AG10803 (cell line): ENCODE results near the gene DTNB.
"Not testable (repeated sequence)": the region's sequence is repeated elsewhere in the genome, so short reads cannot be mapped to it uniquely, and the experiment has no call there.

ENCODE experiments used
- DNase-seq: peaks from one replicate; pipeline ENCODE4 v3.0.0; 2010; ENCODE audit warnings: low read depth
- H3K4me3 ChIP-seq: 2 replicates; pipeline ENCODE4 v1.5.1; 2011; ENCODE audit warnings: mild to moderate bottlenecking, low read length, control low read depth
- TF ChIP-seq, protein P1 (sequence below): conservative IDR thresholded peaks from 2 replicates; pipeline ENCODE4 v1.5.1; 2011; ENCODE audit warnings: mild to moderate bottlenecking, low read length, control low read depth, inconsistent platforms

DTNB gene

DNA sequence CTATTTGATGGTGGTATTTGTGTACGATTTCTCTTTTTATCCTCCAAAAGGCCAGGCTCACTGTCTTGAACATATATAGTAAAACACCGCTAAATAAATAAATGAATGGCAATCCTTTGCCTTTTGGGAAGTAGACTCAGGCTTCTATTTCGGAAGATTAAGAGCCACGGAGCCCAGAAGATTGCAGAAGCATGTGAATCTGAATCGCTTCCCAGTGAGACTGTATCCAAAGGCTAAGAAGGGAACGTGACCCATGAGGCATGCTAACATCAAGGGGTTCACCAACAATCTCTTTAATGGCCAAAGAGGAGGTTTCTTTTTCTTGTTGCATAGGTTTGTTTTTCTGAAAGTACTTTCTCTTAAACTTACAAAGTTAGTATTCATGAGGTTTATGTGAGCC lies 261.6 kb downstream of the DTNB start:
- DNase-seq = no peak
- TF ChIP-seq, protein P1, sequence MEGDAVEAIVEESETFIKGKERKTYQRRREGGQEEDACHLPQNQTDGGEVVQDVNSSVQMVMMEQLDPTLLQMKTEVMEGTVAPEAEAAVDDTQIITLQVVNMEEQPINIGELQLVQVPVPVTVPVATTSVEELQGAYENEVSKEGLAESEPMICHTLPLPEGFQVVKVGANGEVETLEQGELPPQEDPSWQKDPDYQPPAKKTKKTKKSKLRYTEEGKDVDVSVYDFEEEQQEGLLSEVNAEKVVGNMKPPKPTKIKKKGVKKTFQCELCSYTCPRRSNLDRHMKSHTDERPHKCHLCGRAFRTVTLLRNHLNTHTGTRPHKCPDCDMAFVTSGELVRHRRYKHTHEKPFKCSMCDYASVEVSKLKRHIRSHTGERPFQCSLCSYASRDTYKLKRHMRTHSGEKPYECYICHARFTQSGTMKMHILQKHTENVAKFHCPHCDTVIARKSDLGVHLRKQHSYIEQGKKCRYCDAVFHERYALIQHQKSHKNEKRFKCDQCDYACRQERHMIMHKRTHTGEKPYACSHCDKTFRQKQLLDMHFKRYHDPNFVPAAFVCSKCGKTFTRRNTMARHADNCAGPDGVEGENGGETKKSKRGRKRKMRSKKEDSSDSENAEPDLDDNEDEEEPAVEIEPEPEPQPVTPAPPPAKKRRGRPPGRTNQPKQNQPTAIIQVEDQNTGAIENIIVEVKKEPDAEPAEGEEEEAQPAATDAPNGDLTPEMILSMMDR = no peak
- no peak overlapping the region for H3K4me3 ChIP-seq

DNA sequence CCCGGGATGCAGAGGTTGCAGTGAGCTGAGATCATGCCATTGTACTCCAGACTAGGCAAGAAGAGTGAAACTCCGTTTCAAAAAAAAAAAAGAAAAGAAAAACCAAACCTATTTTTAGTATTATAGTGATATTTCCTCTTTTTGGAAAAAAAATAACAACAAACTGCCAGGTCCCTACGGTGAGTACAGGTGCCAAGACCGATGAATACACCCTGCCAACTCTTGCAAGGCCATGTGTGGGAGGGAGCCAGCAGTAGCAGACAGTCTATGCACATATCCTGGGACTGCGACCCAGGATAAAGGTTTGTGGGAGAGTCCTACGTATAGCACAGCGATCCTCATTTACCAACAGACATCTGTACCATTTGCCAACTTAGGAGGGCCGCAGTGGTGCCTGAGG lies 262.1 kb downstream of the DTNB start:
- no peak overlapping the region for H3K4me3 ChIP-seq
- no peak for DNase-seq
- TF ChIP-seq, protein P1 = no peak

DNA sequence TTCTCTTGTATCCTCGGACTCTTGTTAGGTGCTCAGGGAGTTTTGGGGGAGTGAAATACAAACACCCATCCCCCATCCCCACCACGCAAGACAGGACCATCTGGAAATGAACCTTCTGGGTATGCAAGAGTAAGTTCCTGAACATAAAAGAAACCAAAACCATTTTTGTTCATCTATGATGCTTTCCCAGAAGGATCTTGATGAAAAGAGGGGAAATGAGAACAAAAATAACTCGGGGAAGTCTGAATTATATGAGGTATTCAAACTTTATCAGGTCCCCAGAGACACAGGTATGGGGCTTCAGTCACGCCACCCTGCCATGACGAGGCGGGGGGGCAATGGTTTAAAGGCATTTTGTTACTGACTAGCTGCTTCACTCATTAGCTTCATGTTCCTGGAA lies 263.0 kb downstream of the DTNB start:
- TF ChIP-seq, protein P1 = no peak
- no peak overlapping the region for H3K4me3 ChIP-seq
- DNase-seq = no peak

DNA sequence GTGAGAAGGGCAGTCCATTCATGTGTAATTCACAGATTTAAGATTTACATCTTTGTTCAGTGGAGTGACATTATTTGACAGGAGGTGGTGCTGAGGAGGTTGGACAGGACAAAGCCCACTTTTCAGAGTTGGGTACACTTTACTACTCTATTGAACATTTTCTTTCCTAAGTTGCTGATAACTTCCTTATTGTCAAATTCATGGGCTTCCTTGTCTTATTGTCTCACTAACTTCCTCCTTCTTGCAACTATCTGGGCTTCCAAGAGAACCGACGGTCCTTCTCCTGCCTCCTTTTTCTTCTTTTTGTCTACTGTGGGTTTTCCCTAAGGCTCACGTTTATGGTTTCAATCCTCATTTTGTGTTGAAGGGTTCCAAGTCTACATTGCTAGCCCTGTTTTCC lies 263.9 kb downstream of the DTNB start:
- H3K4me3 ChIP-seq = no peak overlapping the region
- no peak for DNase-seq
- TF ChIP-seq, protein P1 = no peak

DNA sequence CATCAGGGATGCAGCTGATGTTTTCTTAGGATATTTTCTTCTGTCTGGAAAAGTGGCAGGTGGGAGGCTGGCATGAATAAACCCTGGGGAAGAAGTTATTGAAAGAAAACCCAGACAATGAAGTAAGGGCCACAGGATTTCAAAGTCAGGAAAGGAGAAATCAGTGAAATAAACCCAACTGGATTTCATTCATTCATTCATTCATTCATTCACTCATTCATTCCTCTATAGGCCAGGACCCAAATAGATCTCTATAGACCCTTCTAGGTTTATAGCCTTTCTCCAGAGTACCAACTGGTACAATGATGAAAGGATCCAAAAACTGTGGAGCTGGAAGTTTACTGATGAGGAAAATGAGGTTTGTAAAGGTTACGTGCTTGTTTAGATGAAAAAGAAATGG lies 264.3 kb downstream of the DTNB start:
- DNase-seq = no peak
- no peak overlapping the region for H3K4me3 ChIP-seq
- TF ChIP-seq, protein P1 = no peak

DNA sequence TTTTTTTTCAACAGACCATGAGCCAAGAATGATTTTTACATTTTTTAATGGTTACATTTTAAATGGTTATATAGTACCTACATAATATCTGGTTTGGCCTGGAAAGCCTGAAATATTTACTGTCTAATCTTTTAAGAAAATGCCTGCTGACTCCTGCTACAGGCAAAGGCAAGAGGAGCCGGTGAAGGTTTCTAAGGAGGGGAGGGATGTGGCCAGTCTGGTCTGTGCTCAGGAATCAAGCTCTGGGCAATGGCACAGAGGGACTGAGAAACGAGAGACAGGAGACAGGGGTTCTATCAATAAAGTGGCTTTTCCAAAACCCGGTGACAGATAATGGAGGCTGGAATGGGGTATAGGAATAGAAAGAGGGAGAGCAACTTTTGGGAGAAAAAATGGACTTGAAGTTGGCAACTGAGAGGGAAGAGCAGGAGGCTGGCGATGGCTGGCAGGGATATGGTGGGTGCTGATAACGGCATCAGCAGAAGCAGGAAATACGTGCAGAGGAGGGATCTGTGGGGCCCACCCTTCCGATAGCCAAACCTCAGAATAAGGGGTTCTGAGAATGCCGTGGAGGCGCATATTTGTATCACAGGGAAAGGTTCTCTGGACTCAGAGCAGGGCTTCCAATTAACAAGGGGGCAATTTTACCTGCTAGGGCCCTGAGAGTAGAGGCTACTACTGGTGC lies 267.6 kb downstream of the DTNB start:
- H3K4me3 ChIP-seq = no peak overlapping the region
- no peak for DNase-seq
- TF ChIP-seq, protein P1 = no peak

DNA sequence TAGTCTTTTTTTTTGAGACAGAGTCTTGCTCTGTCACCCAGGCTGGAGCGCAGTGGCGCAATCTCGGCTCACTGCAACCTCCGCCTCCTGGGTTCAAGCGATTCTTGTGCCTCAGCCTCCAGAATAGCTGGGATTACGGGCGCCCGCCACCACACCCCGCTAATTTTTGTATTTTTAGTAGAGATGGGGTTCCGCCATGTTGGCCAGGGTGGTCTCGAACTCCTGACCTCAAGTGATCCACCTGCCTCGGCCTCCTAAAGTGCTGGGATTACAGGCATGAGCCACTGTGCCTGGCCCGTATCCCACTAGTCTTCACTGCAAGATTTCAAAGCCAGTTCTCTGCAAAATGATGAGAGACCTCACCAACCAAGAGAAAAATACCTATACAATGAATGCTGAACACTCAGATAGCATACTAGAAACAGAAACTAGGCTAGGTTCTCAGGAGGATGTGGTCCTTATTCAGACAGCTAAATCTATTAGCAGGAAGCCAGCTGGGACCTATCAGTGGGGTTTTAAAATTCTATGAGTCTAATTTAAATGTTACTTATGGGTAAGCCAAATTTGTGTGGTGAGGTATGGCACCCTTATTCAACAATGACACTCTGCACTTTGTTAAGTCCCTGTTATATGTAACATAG lies 270.1 kb downstream of the DTNB start:
- not testable (repeated sequence) for H3K4me3 ChIP-seq, DNase-seq
